HG02610 (cell line): ENCODE data around the gene CTDP1.

Experiments used
- ATAC-seq: cut with Tn5 transposase; IDR thresholded peaks from one replicate; pipeline ENCODE4 v1.9.1; 2021; ENCODE audit warnings: mild to moderate bottlenecking, moderate library complexity; ENCODE audit not compliant: unreplicated experiment

The CTDP1 gene, protein sequence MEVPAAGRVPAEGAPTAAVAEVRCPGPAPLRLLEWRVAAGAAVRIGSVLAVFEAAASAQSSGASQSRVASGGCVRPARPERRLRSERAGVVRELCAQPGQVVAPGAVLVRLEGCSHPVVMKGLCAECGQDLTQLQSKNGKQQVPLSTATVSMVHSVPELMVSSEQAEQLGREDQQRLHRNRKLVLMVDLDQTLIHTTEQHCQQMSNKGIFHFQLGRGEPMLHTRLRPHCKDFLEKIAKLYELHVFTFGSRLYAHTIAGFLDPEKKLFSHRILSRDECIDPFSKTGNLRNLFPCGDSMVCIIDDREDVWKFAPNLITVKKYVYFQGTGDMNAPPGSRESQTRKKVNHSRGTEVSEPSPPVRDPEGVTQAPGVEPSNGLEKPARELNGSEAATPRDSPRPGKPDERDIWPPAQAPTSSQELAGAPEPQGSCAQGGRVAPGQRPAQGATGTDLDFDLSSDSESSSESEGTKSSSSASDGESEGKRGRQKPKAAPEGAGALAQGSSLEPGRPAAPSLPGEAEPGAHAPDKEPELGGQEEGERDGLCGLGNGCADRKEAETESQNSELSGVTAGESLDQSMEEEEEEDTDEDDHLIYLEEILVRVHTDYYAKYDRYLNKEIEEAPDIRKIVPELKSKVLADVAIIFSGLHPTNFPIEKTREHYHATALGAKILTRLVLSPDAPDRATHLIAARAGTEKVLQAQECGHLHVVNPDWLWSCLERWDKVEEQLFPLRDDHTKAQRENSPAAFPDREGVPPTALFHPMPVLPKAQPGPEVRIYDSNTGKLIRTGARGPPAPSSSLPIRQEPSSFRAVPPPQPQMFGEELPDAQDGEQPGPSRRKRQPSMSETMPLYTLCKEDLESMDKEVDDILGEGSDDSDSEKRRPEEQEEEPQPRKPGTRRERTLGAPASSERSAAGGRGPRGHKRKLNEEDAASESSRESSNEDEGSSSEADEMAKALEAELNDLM

DNA sequence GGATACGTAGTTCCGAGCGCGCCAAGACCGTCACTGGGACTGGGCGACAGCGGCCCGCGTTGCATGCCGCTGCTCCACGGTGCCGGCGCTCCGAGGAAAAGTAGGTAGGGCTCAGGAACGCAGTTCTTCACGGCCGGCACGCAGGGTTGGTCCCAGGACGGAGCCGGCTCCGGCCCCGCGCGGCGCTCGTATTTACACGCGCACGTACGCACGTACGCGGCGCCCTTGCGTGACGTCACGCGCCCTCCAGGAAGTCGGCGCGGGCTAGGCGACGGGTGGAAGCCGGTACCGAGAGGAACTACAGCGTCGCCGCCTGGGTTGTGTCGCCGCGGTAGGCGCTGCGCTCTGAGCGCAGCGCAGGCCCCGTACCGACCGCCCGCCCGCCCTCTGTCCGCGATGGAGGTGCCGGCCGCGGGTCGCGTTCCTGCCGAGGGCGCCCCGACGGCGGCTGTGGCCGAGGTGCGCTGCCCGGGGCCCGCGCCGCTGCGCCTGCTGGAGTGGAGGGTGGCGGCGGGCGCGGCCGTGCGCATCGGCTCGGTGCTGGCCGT, at the start of gene CTDP1:
CTDP1 (plus strand) TSS at position 252 of the 548 bp plus-strand sequence; CDS start at position 397, 145 bp downstream.
- ATAC-seq = peak; percentile 64

DNA sequence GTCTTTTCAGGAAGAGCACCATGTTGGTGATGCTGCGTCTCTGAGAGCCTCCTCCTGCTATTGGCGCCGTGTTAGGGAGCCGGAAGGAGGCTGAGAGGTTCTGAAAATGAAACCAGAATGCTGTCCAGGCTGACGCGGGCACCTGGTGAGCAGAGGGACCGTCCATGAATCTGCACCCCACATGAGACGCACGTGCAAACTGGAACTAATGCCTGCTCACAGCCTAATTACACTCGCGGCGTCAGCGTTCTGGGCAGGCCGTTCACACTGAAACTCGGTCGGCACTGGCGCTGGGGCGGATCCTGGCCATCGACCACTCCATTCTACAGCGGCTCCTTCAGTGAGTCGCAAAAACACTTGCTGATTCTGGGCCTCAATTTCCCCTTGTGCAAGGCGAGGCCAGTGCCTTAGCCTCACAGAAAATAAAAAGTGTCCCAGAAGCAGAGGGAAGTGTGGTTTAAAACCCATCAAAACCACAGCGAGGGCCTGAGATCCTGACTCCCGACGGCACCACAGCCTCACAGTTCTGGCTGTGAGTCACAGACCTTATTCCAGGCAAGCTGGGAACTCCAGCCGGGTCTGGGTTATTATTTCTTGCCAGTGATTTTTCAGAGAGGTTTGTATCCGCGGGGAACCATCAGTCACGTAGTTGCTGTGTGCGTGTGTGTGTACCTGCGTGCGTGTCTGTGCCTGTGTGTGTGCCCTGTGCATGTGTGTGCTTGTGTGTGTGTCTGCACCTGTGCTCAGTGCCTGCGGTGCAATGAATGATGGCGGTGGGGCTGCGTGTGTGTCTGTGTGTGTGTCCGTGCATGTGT, 49.1 kb upstream of the CTDP1 start:
- ATAC-seq = no peak

DNA sequence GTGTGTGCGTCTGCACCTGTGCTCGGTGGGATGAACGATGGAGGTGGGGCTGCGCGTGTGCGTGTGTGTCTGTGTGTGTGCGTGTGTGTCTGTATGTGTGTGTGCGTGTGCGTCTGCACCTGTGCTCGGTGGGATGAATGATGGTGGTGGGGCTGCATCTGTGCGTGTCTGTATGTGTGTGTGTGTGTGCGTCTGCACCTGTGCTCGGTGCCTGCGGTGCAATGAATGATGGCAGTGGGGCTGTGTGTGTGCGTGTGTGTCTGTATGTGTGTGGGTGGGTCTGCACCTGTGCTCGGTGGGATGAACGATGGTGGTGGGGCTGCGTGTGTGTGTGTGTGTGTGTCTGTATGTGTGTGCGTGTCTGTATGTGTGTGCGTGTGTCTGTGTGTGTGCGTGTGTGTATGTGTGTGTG, 48.5 kb upstream of the CTDP1 start:
- ATAC-seq = no peak

DNA sequence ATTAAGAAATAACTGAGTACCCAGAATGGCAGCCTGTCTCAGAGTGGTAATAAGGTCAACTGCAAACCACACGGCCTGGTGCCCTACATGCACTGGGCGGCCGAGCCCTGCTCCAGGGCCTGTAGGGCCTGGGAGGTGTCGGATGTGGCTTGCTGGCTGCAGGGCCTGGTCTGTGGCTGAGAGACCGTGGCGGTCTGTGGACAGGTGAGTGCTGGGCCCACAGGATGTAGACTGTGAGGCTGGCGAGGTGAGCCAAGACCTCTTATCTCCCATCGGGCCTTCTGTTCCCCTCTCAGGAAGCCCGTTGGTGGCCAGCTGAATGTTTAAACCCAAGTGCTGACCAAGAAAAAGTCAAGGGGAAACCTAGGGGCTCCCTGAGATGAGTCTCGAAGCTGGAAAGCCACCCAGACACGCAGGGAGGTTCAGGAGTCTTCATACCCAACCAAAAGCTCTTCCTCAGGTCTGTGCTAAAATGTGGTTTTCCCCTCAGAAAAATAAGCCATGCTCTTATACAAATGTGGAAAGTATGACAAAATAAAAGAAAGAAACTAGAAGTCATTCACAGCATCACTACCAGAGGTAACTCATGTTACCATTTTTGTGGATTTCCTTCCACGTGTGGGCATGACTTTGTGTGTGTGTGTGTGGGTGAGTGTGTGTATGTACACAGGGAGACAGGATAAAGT, 47.7 kb upstream of the CTDP1 start:
- no peak for ATAC-seq

DNA sequence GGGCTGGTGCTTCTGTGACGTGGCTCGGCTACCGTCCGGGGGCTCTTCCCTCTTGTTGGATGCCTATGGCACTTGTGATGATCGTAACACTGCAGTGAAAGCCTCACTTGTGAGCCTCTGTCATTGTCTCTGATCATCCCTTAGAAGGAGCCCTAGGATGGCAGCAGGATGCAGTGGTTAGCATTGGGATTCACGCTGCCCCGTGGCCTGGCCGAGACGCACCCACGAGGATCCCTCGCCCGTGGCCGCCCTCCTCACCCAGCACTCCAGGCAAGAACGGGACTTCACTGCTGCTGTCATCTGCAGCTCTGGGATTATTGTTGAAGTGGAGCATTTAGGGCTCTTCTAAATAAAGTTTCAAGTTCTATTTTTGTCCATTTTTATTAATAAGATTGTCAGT, 46.8 kb upstream of the CTDP1 start:
- ATAC-seq = no peak

DNA sequence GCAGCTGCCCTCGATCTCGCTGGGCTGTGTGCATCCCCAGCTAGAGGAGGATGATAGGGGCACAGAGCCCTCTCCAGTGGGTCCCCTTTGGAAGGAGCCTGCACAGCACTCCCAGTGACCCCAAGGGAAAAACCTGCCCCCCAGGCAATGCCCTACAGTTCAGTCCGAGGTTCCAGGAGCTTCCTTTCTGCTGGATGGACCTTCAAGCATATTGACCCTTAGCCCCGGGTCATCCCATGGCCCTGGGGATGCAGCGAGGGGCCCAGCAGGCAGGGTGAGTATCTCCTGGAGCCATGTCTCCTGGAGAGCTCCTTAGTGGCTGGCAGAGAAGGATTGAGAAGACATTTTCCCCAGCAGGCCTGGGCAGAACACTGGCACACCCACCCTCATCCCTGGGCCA, 45.4 kb upstream of the CTDP1 start:
- ATAC-seq = no peak

DNA sequence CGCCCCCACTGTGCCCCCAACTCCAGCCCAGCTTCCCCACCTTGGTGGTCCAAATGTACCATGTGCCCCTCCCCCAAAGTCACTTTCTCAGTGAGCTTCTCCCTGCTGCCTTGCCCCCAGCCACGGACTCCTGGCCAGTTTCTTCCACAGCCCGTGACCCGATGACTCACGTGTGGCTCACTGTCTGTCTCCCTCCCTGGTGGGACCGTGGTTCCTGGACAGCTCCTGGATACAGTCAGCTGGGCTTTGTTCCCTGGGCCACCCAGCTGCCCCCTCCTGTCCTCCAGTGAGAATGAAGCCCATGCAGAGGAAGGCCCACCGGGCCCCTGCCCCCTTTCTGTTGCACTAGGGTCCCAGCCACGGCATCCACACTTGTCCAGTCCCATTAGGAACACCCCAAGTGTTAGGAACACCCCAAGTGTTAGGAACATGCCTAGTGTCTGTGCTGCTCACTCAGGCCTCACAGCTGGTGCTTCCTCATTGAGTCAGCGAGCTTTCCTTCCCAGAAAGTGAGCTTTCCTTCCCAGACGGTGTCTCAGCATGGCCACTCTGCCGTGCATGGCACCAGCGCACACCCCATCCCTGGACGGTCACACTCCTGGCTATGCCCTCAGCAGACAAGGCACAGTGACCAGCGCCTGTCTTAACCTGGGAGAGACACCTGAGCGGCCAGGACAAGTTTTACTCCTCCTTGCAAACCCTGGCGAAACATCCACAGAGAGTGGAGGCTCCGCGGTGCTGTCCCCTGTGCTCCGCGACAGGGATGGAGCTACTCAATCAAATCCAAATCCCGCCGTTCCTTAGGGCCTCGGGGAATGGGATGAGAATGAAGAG, 44.8 kb upstream of the CTDP1 start:
- ATAC-seq = no peak

DNA sequence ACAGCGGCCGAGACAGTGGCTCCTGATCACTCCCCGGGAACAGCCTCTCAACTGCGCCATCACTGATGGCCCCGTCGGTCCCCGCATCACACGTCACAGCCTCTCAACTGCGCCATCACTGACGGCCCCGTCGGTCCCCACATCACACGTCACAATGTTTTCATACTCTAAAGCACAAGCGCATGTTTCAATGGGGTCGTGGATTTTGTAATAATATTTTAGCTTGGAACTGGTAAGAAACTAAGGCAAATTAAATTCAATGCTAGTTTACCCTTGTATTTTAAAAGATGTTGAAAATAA, 44.2 kb upstream of the CTDP1 start:
- ATAC-seq = no peak

DNA sequence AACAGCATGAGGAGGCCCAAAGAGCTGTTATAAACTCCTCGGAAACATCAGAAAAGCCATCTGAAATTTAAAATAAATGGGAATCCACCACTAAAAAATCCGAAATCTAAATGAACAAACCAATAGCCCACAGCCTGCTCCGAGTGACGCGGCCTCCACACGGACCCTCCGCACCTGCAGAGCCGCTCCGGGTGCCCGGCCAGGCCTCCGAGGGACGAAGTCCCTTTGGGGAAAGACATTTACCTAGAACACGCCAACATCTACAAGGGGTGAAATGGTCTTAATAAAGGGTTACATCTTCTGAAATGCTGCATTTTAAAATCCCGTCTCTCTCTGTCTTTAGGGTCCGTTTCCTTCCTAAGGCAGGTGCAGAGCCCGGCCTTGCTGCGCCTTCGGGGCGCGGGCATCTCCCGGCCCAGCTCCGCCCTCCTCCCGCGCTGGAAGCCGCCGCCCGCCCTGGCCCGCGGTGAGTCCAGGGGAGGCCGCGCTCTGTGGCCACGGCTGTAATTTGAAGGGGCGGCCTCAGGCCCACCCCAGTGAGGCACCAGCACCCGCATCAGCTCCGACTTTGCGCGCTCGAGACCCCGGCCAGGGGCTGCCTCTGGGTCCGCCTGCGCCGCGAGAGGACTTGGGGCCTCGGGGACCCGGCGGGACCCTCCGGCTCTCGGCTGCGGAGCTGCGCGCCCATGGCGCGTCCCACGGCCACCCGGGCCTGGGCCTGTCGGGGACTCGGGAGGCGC, 42.3 kb upstream of the CTDP1 start:
- no peak for ATAC-seq

DNA sequence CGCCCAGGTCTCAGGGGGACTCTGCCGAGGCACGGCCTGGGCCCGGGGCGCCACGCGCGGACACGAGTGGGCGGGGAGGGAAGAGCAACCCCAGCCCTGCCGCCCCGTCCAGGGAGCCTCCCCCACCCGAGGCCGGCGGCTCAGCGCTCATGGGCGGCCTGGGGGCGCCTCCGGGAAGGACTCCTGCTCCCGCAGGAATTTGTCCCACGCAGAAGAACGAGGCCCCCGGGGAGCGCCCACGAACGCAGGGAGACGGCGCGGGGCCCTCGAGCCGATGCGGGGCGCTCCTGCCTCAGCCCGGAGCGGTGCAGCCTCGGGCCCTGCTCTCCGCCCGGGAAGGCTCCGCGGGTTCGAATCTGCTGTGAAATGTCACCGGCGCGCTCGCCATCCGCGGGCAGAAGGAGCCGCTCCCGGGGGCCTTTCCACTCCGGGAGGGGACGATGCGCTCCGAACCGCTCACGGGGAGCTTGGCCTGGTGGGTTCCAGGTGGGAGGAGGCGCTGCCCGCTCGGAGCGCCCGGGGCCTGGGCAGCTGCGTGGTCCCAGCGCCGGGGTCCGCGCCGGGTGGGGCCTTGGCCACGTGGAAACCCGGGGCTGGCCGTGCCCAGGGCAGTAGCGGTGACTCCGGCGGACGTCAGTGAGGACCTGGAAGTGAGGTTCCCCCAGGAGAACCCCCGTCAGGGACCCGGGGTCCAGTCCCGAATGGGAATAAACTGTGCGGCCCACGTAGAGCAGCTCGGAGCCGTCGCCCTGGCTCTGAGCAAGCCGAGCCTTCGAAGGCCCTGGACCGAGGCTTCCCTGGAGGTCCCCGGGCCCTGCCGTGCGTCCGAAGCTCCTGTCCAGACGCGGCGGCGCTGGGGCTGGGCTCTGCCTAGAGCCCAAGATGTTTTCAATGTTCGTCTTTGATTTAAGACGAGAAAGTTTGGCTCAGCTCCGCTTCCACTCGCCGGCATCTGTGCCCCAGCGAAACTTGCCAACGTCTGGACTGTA, 41.4 kb upstream of the CTDP1 start:
- no peak for ATAC-seq

DNA sequence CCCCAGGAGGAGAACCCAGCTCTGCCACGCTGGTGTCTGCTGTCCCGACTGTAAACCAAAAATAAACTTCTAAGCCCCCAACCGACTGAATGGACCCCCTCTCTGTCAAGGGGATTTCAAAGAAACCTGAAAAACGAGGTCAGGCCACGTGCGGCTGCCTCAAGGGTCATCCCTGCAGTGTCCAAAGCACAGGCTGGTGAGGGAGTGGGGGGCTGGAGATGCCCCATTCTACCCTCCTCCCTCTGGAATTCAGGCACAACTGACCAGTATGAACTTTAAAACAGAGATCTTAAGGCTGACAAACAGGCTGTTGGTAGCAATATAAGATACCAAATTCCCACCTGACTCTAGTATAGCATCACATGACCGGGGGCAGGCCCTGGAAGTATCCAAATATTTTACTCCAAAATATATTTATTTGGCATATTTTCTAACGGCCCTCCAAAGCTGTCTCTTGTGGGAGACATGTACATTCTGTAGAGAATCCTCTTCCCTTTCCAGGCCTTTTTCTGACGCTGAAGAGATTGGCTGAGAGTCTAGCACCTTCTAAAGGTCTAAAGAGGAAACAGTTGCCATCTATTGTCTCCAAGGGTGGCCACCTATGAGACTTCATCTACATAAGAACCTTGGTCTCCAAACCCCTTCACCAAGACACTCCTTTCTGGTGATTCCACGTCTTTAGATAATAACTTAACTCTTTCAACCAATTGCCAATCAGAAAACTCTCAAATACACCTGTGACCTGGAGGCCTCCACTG, 40.4 kb upstream of the CTDP1 start:
- no peak for ATAC-seq

DNA sequence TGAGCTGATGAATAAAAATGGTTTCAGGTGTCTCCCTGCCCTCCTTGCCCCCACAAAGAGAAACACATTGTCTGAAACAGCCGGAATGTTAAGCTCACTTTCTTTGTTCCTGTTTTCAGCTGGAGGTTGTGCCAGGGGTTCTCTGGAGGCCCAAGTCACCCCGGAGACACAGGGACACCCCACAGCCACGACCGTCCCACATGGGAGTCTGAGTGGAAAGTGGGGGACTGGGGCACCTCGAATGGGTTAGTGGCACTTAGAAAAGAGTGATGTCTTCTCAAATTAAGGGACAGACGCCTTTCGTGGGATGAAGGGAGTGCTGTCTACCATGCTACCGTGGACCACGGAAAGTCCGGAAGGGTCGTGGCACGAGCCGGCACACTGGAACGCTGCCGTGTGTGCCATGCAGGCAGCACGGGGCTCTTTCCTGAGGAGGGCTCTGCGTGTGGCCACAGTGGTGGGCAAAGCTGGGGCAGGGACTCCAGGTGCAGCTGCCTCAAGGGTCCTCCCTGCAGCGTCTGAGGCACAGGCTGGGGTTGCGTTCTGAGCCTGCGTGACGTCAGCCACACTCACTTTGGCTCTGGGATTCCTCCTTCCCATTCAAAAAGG, 39.4 kb upstream of the CTDP1 start:
- ATAC-seq = no peak

DNA sequence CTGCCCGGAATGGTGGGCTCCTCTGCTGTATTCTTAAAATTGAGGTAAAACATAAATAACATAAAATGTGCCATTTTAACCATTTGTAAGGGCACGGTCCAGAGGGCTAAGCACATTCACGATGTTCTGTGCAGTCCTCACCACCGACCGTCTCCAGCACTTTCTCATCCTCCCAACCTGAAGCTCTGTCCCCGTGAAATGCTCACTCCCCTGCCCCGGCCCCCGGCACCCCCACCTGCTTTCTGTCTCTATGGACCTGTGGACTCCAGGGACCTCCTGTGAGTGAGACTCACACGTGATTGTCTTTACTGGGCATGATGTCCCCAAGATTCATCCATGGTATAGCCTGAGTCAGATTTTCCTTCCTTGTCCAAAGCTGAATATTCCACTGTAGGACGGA, 38.7 kb upstream of the CTDP1 start:
- no peak for ATAC-seq

DNA sequence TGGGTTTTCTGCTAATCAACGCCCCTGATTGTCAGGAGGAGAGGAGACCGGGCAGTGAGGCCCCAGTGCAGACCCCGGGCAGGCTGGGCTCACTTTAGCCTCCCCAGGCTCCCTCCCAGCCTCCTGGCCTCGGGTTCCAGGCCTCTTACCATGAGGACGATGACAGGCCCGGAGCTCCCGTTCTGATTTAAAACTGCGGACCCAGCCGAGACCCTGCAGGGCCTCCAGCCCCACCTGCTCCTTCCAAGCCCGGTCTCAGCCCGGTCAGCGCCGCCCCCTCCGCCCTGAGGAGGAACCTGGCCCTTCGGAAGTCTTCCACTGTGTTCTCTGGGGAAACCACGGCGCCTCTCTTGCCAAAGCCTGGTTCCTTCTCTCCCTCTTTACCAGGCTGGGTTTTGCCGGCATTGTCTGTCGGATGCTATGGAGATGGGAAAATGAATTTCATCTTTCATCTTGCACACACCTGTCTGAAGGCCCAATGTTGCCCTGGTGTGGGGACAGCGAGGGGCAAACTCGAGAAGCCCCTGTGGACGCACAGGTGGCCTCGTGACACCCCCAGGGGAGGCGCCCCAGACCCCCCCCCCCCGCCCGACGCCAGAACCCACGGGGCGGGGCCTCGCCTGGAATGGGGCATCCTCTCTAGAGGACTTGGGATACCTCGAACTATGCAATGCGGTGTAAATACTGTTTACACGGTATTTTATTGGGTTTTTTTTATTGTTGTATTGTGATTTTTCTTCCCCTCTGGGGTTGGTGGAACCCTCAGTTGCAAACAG, 37.7 kb upstream of the CTDP1 start:
- ATAC-seq = no peak

DNA sequence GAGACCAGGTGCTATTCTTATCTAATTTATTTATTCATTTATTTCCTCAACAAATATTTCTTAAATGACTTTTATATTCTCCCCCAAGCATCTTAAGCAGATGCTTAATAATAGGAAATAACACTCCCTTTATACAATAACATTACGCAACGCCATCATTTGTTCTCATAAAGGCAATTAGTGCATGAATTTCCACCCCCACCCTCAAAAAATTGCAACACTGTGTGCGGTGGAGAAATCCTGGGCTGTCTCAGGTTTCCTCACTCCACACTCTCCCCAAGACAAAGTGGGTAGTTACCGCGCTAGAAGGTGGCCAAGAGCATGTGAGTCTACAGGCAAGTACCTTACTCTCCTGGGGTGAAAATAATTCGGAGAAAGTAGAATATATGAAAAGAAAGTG, 37.0 kb upstream of the CTDP1 start:
- ATAC-seq = no peak
